ENCODE data around the gene FAM98A. TPM values are rescaled to one million over a fixed set of nuclear protein-coding genes. Genes with fewer than 3 reads are reported as not detected.

FAM98A gene
- total RNA-seq, 1 experiment from 2014 or later: 15.3 TPM

DNA sequence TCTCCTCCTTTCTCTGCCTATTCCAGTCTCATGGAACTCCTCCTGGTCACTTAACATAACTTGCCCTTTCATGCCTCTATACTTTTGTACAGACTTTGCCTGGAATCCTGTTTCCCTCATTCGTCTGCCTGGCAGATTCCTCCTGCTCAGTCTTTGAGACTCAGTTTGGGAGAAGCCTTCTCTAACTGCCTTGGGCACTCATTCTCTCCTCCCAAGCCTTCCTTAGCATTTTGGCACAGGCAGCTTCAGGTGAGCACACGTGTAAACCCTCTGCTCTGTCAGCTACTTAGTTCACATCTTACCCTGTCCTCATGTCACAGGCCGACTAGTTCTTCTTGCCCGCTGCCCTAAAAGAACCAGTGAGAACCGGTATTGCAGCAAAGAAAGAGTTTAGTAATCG is 6.0 kb upstream of the FAM98A start:
- no peaks in the 10 kb centered on the region for H3K79me2 ChIP-seq (ENCODE audit: low read length)
- H3K4me2 ChIP-seq (ENCODE audit: low read depth, low read length, poor library complexity, severe bottlenecking): no peak overlapping the region
- no peak overlapping the region for H3K4me3 ChIP-seq (ENCODE audit: low read length)
- peaks cover 1% of the 10 kb centered on the region for H3K4me1 ChIP-seq (ENCODE audit: low read length)
- no peaks in the 10 kb centered on the region for H3K9me2 ChIP-seq (replicated peaks; ENCODE audit: insufficient read depth, low read length)
- H3K36me3 ChIP-seq (ENCODE audit: insufficient read depth, low read length): no peaks in the 10 kb centered on the region
- DNase-seq: no peak
- no peak overlapping the region for H2AFZ ChIP-seq (ENCODE audit: low read length)
- H3K27me3 ChIP-seq (ENCODE audit: low read length): no peaks in the 10 kb centered on the region
- H3K9me3 ChIP-seq (ENCODE audit: low read length): no peaks in the 10 kb centered on the region
- no peak overlapping the region for H3K27ac ChIP-seq (ENCODE audit: low read length)
- no peak overlapping the region for H3K9ac ChIP-seq (ENCODE audit: low read length)
- no peaks in the 10 kb centered on the region for H4K20me1 ChIP-seq (ENCODE audit: insufficient read depth, low read depth, low read length)

DNA sequence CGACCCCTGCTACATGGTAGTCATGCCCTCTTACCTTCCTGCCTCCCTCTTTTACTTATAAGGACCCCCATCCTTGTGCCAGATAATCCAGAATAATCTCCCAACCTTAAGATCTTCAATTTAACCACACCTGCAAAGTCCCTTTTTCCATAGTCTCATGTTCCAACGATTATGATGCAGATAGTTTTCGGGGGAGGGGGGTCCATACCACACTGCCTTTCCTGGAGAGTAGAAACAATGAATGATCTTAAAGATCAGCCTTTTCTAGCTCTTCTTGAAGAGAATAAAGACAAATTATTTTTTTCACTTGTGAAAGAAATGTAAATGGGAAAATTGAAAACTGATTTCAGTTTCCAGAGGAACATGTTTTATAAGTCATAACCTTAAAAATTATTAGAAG is 4.3 kb upstream of the FAM98A start:
- no peaks in the 10 kb centered on the region for H3K27me3 ChIP-seq (ENCODE audit: low read length)
- H3K9ac ChIP-seq (ENCODE audit: low read length): no peak overlapping the region
- H3K79me2 ChIP-seq (ENCODE audit: low read length): peaks cover 6% of the 10 kb centered on the region
- H3K4me2 ChIP-seq (ENCODE audit: low read depth, low read length, poor library complexity, severe bottlenecking): no peak overlapping the region
- H3K4me1 ChIP-seq (ENCODE audit: low read length): peaks cover 6% of the 10 kb centered on the region
- no peak for DNase-seq
- H3K4me3 ChIP-seq (ENCODE audit: low read length): no peak overlapping the region
- no peaks in the 10 kb centered on the region for H3K9me3 ChIP-seq (ENCODE audit: low read length)
- no peak overlapping the region for H2AFZ ChIP-seq (ENCODE audit: low read length)
- H4K20me1 ChIP-seq (ENCODE audit: insufficient read depth, low read depth, low read length): no peaks in the 10 kb centered on the region
- H3K36me3 ChIP-seq (ENCODE audit: insufficient read depth, low read length): no peaks in the 10 kb centered on the region
- H3K9me2 ChIP-seq (replicated peaks; ENCODE audit: insufficient read depth, low read length): no peaks in the 10 kb centered on the region
- H3K27ac ChIP-seq (ENCODE audit: low read length): no peak overlapping the region

DNA sequence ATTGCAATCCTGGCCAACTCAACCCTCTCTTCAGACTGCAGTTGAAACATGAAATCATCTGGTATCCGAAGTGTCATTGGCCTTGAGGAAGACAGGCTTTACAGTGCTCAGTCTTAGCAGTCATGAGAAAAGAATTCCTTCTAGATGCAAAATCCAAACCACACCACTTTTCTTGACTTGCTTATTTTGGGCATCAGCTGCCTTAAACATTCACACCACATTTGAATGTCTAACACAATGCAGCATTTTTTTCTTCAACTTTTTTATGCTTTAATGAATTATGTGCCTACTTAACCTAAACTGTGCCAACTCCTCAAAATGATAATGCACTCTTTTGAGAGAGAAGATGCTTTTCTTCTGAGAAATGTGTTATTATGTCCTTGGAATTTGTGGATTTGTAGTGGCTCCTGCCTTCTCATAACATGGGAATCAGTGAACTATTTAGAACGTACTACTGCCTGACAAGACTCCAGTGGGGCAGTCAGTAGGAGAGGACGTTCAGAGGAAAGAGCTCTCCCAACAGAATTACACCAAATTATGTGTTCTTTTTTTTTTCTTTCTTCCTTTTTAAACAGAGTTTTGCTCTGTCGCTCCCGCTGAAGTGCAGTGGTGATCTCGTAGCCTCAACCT is 3.2 kb upstream of the FAM98A start:
- no peak overlapping the region for H2AFZ ChIP-seq (ENCODE audit: low read length)
- no peaks in the 10 kb centered on the region for H3K9me2 ChIP-seq (replicated peaks; ENCODE audit: insufficient read depth, low read length)

DNA sequence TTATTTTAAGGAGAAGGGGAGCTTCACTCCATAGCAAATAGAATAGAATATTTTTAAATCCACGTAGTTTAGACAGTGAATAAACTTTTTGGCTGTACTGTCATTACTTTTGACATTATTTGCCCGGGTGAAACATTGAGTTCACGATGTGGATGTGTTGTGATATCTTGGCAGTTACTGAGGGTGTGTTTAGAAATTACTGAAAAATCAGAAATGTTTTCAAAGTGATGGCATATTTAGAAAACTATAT is 769 bp upstream of the FAM98A start:
- Histone ChIP-seq H3K9me2 (replicated peaks; ENCODE audit: insufficient read depth, low read length) (no peaks in the 10 kb centered on the region), H3K4me1 (ENCODE audit: low read length) (peaks cover 28% of the 10 kb centered on the region), H3K9ac (ENCODE audit: low read length) (peak overlapping the region; percentile 78), H3K9me3 (ENCODE audit: low read length) (no peaks in the 10 kb centered on the region), H3K79me2 (ENCODE audit: low read length) (peaks cover 41% of the 10 kb centered on the region), H3K27ac (ENCODE audit: low read length) (no peak overlapping the region), H3K4me3 (ENCODE audit: low read length) (peak overlapping the region; percentile 78), H4K20me1 (ENCODE audit: insufficient read depth, low read depth, low read length) (no peaks in the 10 kb centered on the region; the same call in 1 of the 2 replicates), H3K27me3 (ENCODE audit: low read length) (no peaks in the 10 kb centered on the region), H3K36me3 (ENCODE audit: insufficient read depth, low read length) (peaks cover 5% of the 10 kb centered on the region; the same call in 1 of the 2 replicates), H2AFZ (ENCODE audit: low read length) (peak overlapping the region; percentile 72), H3K4me2 (ENCODE audit: low read depth, low read length, poor library complexity, severe bottlenecking) (peak overlapping the region; percentile 90)
- no peak for DNase-seq

More for the DNA sequence above, 3.2 kb upstream of the FAM98A start:
- Histone ChIP-seq H3K9me3 (ENCODE audit: low read length) (no peaks in the 10 kb centered on the region), H3K79me2 (ENCODE audit: low read length) (peaks cover 17% of the 10 kb centered on the region), H3K27me3 (ENCODE audit: low read length) (no peaks in the 10 kb centered on the region), H4K20me1 (ENCODE audit: insufficient read depth, low read depth, low read length) (no peaks in the 10 kb centered on the region; the same call in 1 of the 2 replicates), H3K27ac (ENCODE audit: low read length) (no peak overlapping the region), H3K4me3 (ENCODE audit: low read length) (no peak overlapping the region), H3K36me3 (ENCODE audit: insufficient read depth, low read length) (no peaks in the 10 kb centered on the region), H3K9ac (ENCODE audit: low read length) (no peak overlapping the region), H3K4me1 (ENCODE audit: low read length) (peaks cover 14% of the 10 kb centered on the region), H3K4me2 (ENCODE audit: low read depth, low read length, poor library complexity, severe bottlenecking) (no peak overlapping the region)
- DNase-seq: no peak

DNA sequence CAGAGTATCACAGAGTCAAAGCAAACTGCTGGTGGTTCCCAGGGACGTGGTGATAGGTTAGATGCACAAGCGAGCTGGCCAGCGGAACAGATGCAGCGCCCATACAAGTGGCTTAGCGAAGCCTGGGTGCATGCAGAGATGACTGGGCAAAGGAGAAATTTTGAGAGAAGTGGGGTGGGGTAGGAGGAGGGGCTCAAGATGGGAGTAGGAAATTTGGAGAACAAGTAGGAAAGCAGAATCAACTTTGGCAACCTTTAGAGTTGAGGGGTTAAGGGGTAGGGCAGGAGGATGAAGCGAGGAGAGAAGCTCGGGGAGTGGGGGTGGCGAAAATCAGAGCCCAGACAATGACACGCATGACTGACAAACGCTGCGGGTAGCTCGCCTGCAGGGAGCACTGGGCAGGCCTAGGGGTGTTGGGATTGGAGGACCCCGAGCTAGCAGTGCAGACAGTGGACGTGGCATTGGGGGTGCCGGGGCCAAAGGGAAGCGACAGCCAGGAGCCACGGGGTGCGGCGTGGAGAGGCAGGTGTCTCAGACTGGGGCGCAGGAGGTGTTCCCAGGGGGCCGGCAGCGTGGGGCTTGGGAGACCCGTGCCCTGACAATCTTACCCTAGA is 431 bp downstream of the FAM98A start:
- Histone ChIP-seq H3K27me3 (ENCODE audit: low read length) (no peaks in the 10 kb centered on the region), H2AFZ (ENCODE audit: low read length) (no peak overlapping the region; the same call in 1 of the 2 replicates), H3K4me2 (ENCODE audit: low read depth, low read length, poor library complexity, severe bottlenecking) (peak overlapping the region; percentile 90), H3K79me2 (ENCODE audit: low read length) (peaks cover 50% of the 10 kb centered on the region), H3K4me1 (ENCODE audit: low read length) (peaks cover 36% of the 10 kb centered on the region), H3K4me3 (ENCODE audit: low read length) (peak overlapping the region; percentile 78), H3K27ac (ENCODE audit: low read length) (peak overlapping the region; percentile 67), H3K9ac (ENCODE audit: low read length) (peak overlapping the region; percentile 80), H3K9me3 (ENCODE audit: low read length) (no peaks in the 10 kb centered on the region), H3K9me2 (replicated peaks; ENCODE audit: insufficient read depth, low read length) (no peaks in the 10 kb centered on the region), H4K20me1 (ENCODE audit: insufficient read depth, low read depth, low read length) (no peaks in the 10 kb centered on the region; the same call in 1 of the 2 replicates), H3K36me3 (ENCODE audit: insufficient read depth, low read length) (peaks cover 13% of the 10 kb centered on the region; the same call in 1 of the 2 replicates)
- DNase-seq: peak; percentile 80

DNA sequence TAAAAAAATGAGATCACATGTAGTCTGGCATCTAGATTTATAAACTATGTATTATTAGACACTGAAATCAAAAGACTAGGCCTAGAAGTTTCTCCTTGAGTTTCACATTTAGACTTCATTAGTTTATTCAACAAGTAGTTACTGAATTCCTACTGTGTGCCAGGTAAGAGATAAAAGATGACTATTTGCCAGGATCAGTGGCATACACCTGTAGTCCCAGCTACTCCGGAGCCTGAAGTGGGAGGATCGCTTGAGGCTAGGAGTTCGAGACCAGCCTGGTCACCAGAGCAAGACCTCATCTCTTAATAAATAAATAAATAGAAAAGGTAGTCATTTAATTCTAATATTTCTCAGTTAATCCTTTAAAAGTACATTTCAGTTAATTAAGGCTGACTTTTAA is 2.1 kb downstream of the FAM98A start:
- Histone ChIP-seq H3K79me2 (ENCODE audit: low read length) (peaks cover 60% of the 10 kb centered on the region), H3K27me3 (ENCODE audit: low read length) (no peaks in the 10 kb centered on the region), H2AFZ (ENCODE audit: low read length) (no peak overlapping the region), H3K4me3 (ENCODE audit: low read length) (peak overlapping the region; percentile 78), H3K27ac (ENCODE audit: low read length) (no peak overlapping the region), H3K4me1 (ENCODE audit: low read length) (peaks cover 39% of the 10 kb centered on the region), H4K20me1 (ENCODE audit: insufficient read depth, low read depth, low read length) (no peaks in the 10 kb centered on the region; the same call in 1 of the 2 replicates), H3K4me2 (ENCODE audit: low read depth, low read length, poor library complexity, severe bottlenecking) (peak overlapping the region; percentile 90), H3K9ac (ENCODE audit: low read length) (peak overlapping the region; percentile 80), H3K9me3 (ENCODE audit: low read length) (no peaks in the 10 kb centered on the region), H3K36me3 (ENCODE audit: insufficient read depth, low read length) (peaks cover 26% of the 10 kb centered on the region; the same call in 1 of the 2 replicates), H3K9me2 (replicated peaks; ENCODE audit: insufficient read depth, low read length) (no peaks in the 10 kb centered on the region)
- no peak for DNase-seq

DNA sequence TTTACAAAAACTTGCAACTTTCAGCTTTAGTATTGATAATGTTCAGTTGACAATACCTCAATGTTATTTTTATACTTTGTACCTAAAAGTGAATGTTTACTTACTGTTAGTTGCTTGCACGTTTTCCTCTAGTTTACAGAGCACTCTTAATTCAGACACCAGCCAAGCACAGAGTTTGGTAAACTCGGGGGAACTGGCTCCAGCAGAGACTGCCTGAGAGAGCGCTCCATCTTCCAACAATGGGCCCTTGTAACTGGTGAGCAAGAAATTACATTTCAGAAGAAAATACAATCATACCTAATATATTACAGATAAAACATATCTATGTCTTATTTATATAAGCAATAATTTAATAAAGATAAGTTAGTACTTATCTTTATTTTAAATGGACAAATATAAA is 3.7 kb downstream of the FAM98A start:
- Histone ChIP-seq H3K4me3 (ENCODE audit: low read length) (no peak overlapping the region), H3K36me3 (ENCODE audit: insufficient read depth, low read length) (peaks cover 42% of the 10 kb centered on the region; the same call in 1 of the 2 replicates), H3K9ac (ENCODE audit: low read length) (no peak overlapping the region), H3K4me2 (ENCODE audit: low read depth, low read length, poor library complexity, severe bottlenecking) (no peak overlapping the region), H3K9me3 (ENCODE audit: low read length) (no peaks in the 10 kb centered on the region), H3K79me2 (ENCODE audit: low read length) (peaks cover 71% of the 10 kb centered on the region), H4K20me1 (ENCODE audit: insufficient read depth, low read depth, low read length) (no peaks in the 10 kb centered on the region; the same call in 1 of the 2 replicates), H3K9me2 (replicated peaks; ENCODE audit: insufficient read depth, low read length) (no peaks in the 10 kb centered on the region), H3K27ac (ENCODE audit: low read length) (no peak overlapping the region), H3K4me1 (ENCODE audit: low read length) (peaks cover 45% of the 10 kb centered on the region), H3K27me3 (ENCODE audit: low read length) (no peaks in the 10 kb centered on the region), H2AFZ (ENCODE audit: low read length) (no peak overlapping the region)
- DNase-seq: no peak

DNA sequence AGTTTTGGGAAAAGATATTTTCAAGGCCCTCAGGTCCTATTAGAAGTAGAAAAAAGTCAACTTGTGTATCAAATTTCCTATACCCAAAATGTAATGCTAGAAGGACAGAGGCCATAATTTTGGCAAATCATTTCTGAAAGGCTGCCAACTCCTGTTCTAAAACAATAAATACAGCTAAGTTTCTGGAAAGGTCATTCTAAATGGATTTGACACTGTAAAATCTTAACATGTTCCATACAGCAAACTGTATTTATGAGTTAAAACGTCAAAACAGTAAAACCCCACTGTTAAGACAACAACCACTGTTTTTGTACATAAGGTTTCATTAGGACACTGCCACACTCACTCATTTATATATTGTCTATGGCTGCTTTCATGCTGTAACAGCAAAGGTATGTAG is 9.7 kb downstream of the FAM98A start:
- H3K9me2 ChIP-seq (replicated peaks; ENCODE audit: insufficient read depth, low read length): no peaks in the 10 kb centered on the region
- no peak overlapping the region for H3K27ac ChIP-seq (ENCODE audit: low read length)
- H3K4me3 ChIP-seq (ENCODE audit: low read length): no peak overlapping the region
- H4K20me1 ChIP-seq (ENCODE audit: insufficient read depth, low read depth, low read length): no peaks in the 10 kb centered on the region
- H3K4me1 ChIP-seq (ENCODE audit: low read length): peaks cover 20% of the 10 kb centered on the region
- no peak overlapping the region for H3K4me2 ChIP-seq (ENCODE audit: low read depth, low read length, poor library complexity, severe bottlenecking)
- peaks cover 78% of the 10 kb centered on the region; the same call in 1 of the 2 replicates for H3K36me3 ChIP-seq (ENCODE audit: insufficient read depth, low read length)
- peaks cover 39% of the 10 kb centered on the region for H3K79me2 ChIP-seq (ENCODE audit: low read length)
- no peak overlapping the region for H3K9ac ChIP-seq (ENCODE audit: low read length)
- no peak overlapping the region for H2AFZ ChIP-seq (ENCODE audit: low read length)
- no peaks in the 10 kb centered on the region for H3K9me3 ChIP-seq (ENCODE audit: low read length)
- H3K27me3 ChIP-seq (ENCODE audit: low read length): no peaks in the 10 kb centered on the region
- DNase-seq: no peak

Measured in Karpas-422 (cell line).